ENCODE measurements around the gene LCN15.
A peak's percentile ranks its signal among the peaks of the same experiment; 100 is the strongest.

GRCh38 chr9:136726631-136727191, 37.6 kb downstream of the LCN15 start:
- TF ChIP-seq CTCF (IDR thresholded peaks at IDR 0.05) = peak; percentile 17 to 73 (median 58)
- peak in 1 of 2 donors; percentile 23 for TF ChIP-seq POLR2A (IDR thresholded peaks at IDR 0.05)

Data from Peyer's patch (tissue), 4 donors.